Activated naive CD4-positive, alpha-beta T cell treated with anti-CD3 and anti-CD28 coated beads for 36 hours (primary cell): ENCODE measurements around the gene ARMS2. TPM values are rescaled to one million over a fixed set of nuclear protein-coding genes. Genes with fewer than 3 reads are reported as not detected.
A peak's percentile ranks its signal among the peaks of the same experiment; 100 is the strongest.

Experiments used
- CTCF ChIA-PET: fragments of 350-600 bp; sonication (Branson Sonifier 250); formaldehyde crosslinking; loops from one replicate; lab custom pipeline; 2021; ENCODE audit warnings: antibody characterized with exemption; lab: Charles Lee
- DNase-seq: peaks from one replicate; pipeline ENCODE4 v3.0.0-alpha.2; 2020
- H3K27ac Mint-ChIP-seq: one replicate; pipeline ENCODE4 v1.8.0; 2021; ENCODE audit warnings: mild to moderate bottlenecking, mixed read lengths
- H3K27me3 Mint-ChIP-seq: one replicate; pipeline ENCODE4 v1.8.0; 2021; ENCODE audit warnings: low read depth, mixed read lengths
- H3K36me3 Mint-ChIP-seq: one replicate; pipeline ENCODE4 v1.8.0; 2021; ENCODE audit warnings: low read depth, mixed read lengths
- H3K4me1 Mint-ChIP-seq: one replicate; pipeline ENCODE4 v1.8.0; 2021; ENCODE audit warnings: low read depth, mixed read lengths
- H3K4me3 Mint-ChIP-seq: one replicate; pipeline ENCODE4 v1.8.0; 2021; ENCODE audit warnings: mild to moderate bottlenecking, moderate library complexity, mixed read lengths
- H3K9me3 Mint-ChIP-seq: one replicate; pipeline ENCODE4 v1.8.0; 2021; ENCODE audit warnings: mixed read lengths
- intact Hi-C: fragments of 100-400 bp; cut with micrococcal nuclease; formaldehyde crosslinking; loops from one replicate; pipeline ENCODE4 v1.15.1; 2023
- total RNA-seq, 2 experiments: library from RNA; stranded (reverse); gene quantifications; one replicate each; pipeline ENCODE4 v1.2.3, GENCODE V29; 2021

The ARMS2 gene
- total RNA-seq, 2 experiments from 2014 or later = not detected

GRCh38 chr10:122476333-122476695 lies 21.9 kb downstream of the ARMS2 start:
- CTCF ChIA-PET = no interaction called here
- H3K9me3 Mint-ChIP-seq = no peaks in the 10 kb centered on the region
- H3K27me3 Mint-ChIP-seq = peaks cover 9% of the 10 kb centered on the region
- H3K27ac Mint-ChIP-seq = no peak overlapping the region
- DNase-seq = no peak
- peaks cover 8% of the 10 kb centered on the region for H3K4me1 Mint-ChIP-seq
- no peak overlapping the region for H3K4me3 Mint-ChIP-seq
- H3K36me3 Mint-ChIP-seq = no peaks in the 10 kb centered on the region
- intact Hi-C loops = no loop called here

- H3K4me1 Mint-ChIP-seq = peaks cover 8% of the 10 kb centered on the region
- peaks cover 4% of the 10 kb centered on the region for H3K9me3 Mint-ChIP-seq
- H3K36me3 Mint-ChIP-seq = no peaks in the 10 kb centered on the region
- no peak overlapping the region for H3K4me3 Mint-ChIP-seq
- no peak for DNase-seq
- intact Hi-C loops = no loop called here
- CTCF ChIA-PET = no interaction called here
- no peak overlapping the region for H3K27ac Mint-ChIP-seq
- H3K27me3 Mint-ChIP-seq = peaks cover 8% of the 10 kb centered on the region
Observed at GRCh38 chr10:122477436-122477835, 23.0 kb downstream of the ARMS2 start.

- Mint-ChIP-seq H3K27me3 (peaks cover 8% of the 10 kb centered on the region), H3K4me1 (peaks cover 7% of the 10 kb centered on the region), H3K27ac (no peak overlapping the region), H3K36me3 (no peaks in the 10 kb centered on the region), H3K9me3 (peaks cover 4% of the 10 kb centered on the region), H3K4me3 (no peak overlapping the region)
- intact Hi-C loops = no loop called here
- CTCF ChIA-PET = interaction anchor here (1.0 to 1.3 kb wide), 2 partner anchors 43 to 86 kb away, joined by 3 to 4 read pairs; no protein-coding TSS in a partner anchor
- no peak for DNase-seq
Observed at GRCh38 chr10:122478971-122479370, 24.5 kb downstream of the ARMS2 start.

GRCh38 chr10:122480146-122480833 lies 25.8 kb downstream of the ARMS2 start:
- H3K4me1 Mint-ChIP-seq = no peaks in the 10 kb centered on the region
- no peak overlapping the region for H3K27ac Mint-ChIP-seq
- no peak overlapping the region for H3K4me3 Mint-ChIP-seq
- H3K36me3 Mint-ChIP-seq = no peaks in the 10 kb centered on the region
- peaks cover 4% of the 10 kb centered on the region for H3K9me3 Mint-ChIP-seq
- CTCF ChIA-PET = interaction anchor here (1.3 kb wide), 1 partner anchor 45 kb away, joined by 3 read pairs; no protein-coding TSS in a partner anchor
- intact Hi-C loops = no loop called here
- no peaks in the 10 kb centered on the region for H3K27me3 Mint-ChIP-seq
- no peak for DNase-seq

GRCh38 chr10:122481296-122482056 lies 27.0 kb downstream of the ARMS2 start:
- intact Hi-C loops = no loop called here
- Mint-ChIP-seq H3K4me1 (no peaks in the 10 kb centered on the region), H3K36me3 (no peaks in the 10 kb centered on the region), H3K4me3 (no peak overlapping the region), H3K27ac (no peak overlapping the region), H3K9me3 (peaks cover 4% of the 10 kb centered on the region), H3K27me3 (no peaks in the 10 kb centered on the region)
- CTCF ChIA-PET = no interaction called here
- no peak for DNase-seq

- Mint-ChIP-seq H3K27me3 (no peaks in the 10 kb centered on the region), H3K4me3 (no peak overlapping the region), H3K27ac (no peak overlapping the region), H3K9me3 (peaks cover 4% of the 10 kb centered on the region), H3K36me3 (no peaks in the 10 kb centered on the region), H3K4me1 (no peaks in the 10 kb centered on the region)
- DNase-seq = no peak
- CTCF ChIA-PET = no interaction called here
- intact Hi-C loops = no loop called here
Observed at GRCh38 chr10:122484276-122485060, 30.0 kb downstream of the ARMS2 start.

GRCh38 chr10:122485670-122486069 lies 31.2 kb downstream of the ARMS2 start:
- intact Hi-C loops = no loop called here
- no peaks in the 10 kb centered on the region for H3K36me3 Mint-ChIP-seq

GRCh38 chr10:122486406-122487080 lies 32.1 kb downstream of the ARMS2 start:
- Mint-ChIP-seq H3K4me1 (peaks cover 2% of the 10 kb centered on the region), H3K36me3 (no peaks in the 10 kb centered on the region), H3K27ac (no peak overlapping the region), H3K27me3 (no peaks in the 10 kb centered on the region), H3K4me3 (no peak overlapping the region), H3K9me3 (peaks cover 3% of the 10 kb centered on the region)
- intact Hi-C loops = no loop called here
- no peak for DNase-seq
- CTCF ChIA-PET = no interaction called here

More at GRCh38 chr10:122485670-122486069, 31.2 kb downstream of the ARMS2 start:
- H3K27me3 Mint-ChIP-seq = no peaks in the 10 kb centered on the region
- no peaks in the 10 kb centered on the region for H3K4me1 Mint-ChIP-seq
- no peak for DNase-seq
- CTCF ChIA-PET = no interaction called here
- no peak overlapping the region for H3K4me3 Mint-ChIP-seq
- no peak overlapping the region for H3K27ac Mint-ChIP-seq
- H3K9me3 Mint-ChIP-seq = peaks cover 4% of the 10 kb centered on the region

GRCh38 chr10:122487174-122487765 lies 32.8 kb downstream of the ARMS2 start:
- Mint-ChIP-seq H3K4me1 (peaks cover 6% of the 10 kb centered on the region), H3K27me3 (no peaks in the 10 kb centered on the region), H3K4me3 (no peak overlapping the region), H3K9me3 (no peaks in the 10 kb centered on the region), H3K36me3 (no peaks in the 10 kb centered on the region), H3K27ac (no peak overlapping the region)
- DNase-seq = no peak
- CTCF ChIA-PET = interaction anchor here (0.6 kb wide), 1 partner anchor 219 kb away, joined by 3 read pairs; no protein-coding TSS in a partner anchor
- intact Hi-C loops = no loop called here

GRCh38 chr10:122490268-122490667 lies 35.8 kb downstream of the ARMS2 start:
- DNase-seq = no peak
- Mint-ChIP-seq H3K9me3 (no peaks in the 10 kb centered on the region), H3K4me3 (no peak overlapping the region), H3K27me3 (no peaks in the 10 kb centered on the region), H3K27ac (no peak overlapping the region), H3K36me3 (no peaks in the 10 kb centered on the region), H3K4me1 (peaks cover 6% of the 10 kb centered on the region)
- intact Hi-C loops = no loop called here
- CTCF ChIA-PET = interaction anchor here (2.6 kb wide), 1 partner anchor 76 kb away, joined by 11 read pairs; no protein-coding TSS in a partner anchor

GRCh38 chr10:122490786-122491680 lies 36.6 kb downstream of the ARMS2 start:
- no peak overlapping the region for H3K4me3 Mint-ChIP-seq
- intact Hi-C loops = no loop called here
- CTCF ChIA-PET = interaction anchor here (2.6 kb wide), 1 partner anchor 75 kb away, joined by 11 read pairs; no protein-coding TSS in a partner anchor
- no peaks in the 10 kb centered on the region for H3K27me3 Mint-ChIP-seq
- peaks cover 12% of the 10 kb centered on the region for H3K4me1 Mint-ChIP-seq
- no peak overlapping the region for H3K27ac Mint-ChIP-seq
- H3K9me3 Mint-ChIP-seq = no peaks in the 10 kb centered on the region
- no peaks in the 10 kb centered on the region for H3K36me3 Mint-ChIP-seq
- peak; percentile 44 for DNase-seq
